ENCODE measurements around the gene COL5A1.

The COL5A1 gene

DNA sequence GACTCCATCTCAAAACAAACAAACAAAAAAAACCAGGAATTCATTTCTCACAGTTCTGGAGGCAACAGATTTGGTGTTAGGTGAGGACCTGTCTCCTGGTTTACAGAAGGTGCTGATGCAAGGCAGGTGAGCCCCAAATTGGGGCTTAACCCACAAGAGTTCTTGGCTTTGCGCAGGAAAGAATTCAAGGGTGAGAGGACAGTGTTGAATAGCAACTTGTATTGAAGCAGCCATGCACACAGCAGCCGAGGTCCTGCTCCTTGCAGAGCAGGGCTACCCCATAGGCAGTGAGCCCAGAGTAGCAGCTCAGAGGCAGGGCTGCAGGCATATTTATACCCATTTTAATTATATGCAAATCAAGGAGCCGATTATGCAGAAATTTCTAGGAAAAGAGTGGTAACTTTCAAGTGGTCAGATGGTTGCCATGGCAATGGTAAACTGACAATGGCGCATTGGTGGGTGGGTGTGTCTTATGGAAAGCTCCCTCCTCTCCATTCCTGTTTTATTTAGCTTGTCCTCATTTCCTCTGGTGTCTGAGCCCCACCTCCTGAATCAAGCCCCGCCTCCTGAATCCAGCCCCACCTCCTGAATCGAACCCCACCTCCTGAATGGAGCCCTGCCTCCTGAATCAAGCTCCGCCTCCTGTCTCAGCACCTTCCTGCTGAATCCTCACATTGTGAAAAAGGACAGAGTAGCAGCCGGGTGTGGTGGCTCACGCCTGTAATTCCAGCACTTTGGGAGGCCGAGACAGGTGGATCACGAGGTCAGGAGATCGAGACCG lies 34.5 kb upstream of the COL5A1 start:
- no peak for DNase-seq (ENCODE audit: low spot score)

- DNase-seq (ENCODE audit: low spot score): no peak
Observed at GRCh38 chr9:134607971-134608370, 33.6 kb upstream of the COL5A1 start.

- no peak for DNase-seq (ENCODE audit: low spot score)
Observed at GRCh38 chr9:134611046-134611445, 30.6 kb upstream of the COL5A1 start.

GRCh38 chr9:134612309-134612708 lies 29.3 kb upstream of the COL5A1 start:
- no peak for DNase-seq (ENCODE audit: low spot score)

- DNase-seq (ENCODE audit: low spot score): no peak
Observed at GRCh38 chr9:134612715-134613114, 28.9 kb upstream of the COL5A1 start.

GRCh38 chr9:134614256-134614655 lies 27.3 kb upstream of the COL5A1 start:
- no peak for DNase-seq (ENCODE audit: low spot score)

GRCh38 chr9:134616341-134616740 lies 25.3 kb upstream of the COL5A1 start:
- no peak for DNase-seq (ENCODE audit: low spot score)

GRCh38 chr9:134617246-134617645 lies 24.4 kb upstream of the COL5A1 start:
- DNase-seq (ENCODE audit: low spot score): no peak

- DNase-seq (ENCODE audit: low spot score): no peak
Observed at GRCh38 chr9:134617836-134618162, 23.8 kb upstream of the COL5A1 start.

GRCh38 chr9:134618163-134618832 lies 23.3 kb upstream of the COL5A1 start:
- DNase-seq (ENCODE audit: low spot score): no peak

DNA sequence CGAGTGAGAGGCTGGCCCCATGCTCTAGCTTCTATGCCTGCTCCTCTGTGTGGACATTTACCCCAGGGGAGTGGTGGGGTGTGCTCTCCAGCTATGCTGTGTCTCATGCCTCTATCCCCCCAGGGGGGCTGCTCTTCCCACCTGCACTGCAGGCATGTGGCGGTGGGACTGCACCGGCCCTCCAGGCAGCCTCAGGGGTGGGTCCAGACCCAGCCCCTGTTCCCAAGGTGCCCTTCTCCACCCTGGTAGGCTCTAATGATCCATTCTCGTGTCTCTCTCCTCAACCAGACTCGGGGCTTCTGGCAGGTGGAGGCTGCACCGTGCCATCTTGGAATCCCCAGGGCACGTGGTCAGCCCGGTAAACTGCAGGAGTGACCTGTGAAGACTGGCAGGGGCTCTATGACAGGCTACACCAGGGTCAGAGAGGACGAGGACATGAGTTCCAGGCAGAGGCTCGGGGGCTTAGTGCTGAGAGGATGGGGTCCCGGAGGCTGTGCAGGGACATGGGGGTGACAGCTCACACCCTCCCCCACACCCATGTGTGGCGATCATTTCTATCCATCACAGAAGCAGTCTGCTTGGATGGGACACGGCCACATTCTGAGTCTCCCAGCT lies 22.7 kb upstream of the COL5A1 start:
- DNase-seq (ENCODE audit: low spot score): no peak

DNA sequence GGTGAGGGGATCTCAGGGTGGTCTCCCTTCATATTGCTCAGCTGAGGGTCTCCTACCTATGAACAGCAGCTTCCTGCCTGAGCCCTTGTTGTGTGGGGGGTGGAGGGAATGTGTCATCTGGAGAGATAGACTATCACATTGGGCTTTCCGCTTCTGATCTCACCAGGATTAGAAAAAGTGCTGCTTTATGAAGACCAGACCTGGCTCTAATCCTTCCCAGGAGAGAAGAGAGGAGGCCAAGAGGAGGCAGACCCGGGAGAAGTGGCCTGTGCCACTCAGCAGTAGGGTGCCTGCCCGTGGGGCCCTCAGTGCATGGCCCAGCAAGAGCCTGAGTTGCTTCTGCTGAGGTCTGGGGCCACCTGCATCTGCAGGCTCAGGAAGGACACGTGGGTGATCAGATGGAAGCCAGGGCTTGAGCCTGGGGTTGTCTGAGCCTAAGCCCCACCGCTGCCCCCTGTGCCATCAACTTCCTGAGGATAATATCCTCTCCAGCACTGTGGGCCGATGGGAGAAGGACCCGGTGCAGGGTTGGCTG lies 22.1 kb upstream of the COL5A1 start:
- DNase-seq (ENCODE audit: low spot score): no peak

GRCh38 chr9:134619983-134620661 lies 21.5 kb upstream of the COL5A1 start:
- DNase-seq (ENCODE audit: low spot score): no peak

- DNase-seq (ENCODE audit: low spot score): no peak
Observed at GRCh38 chr9:134620751-134621557, 20.6 kb upstream of the COL5A1 start.

DNA sequence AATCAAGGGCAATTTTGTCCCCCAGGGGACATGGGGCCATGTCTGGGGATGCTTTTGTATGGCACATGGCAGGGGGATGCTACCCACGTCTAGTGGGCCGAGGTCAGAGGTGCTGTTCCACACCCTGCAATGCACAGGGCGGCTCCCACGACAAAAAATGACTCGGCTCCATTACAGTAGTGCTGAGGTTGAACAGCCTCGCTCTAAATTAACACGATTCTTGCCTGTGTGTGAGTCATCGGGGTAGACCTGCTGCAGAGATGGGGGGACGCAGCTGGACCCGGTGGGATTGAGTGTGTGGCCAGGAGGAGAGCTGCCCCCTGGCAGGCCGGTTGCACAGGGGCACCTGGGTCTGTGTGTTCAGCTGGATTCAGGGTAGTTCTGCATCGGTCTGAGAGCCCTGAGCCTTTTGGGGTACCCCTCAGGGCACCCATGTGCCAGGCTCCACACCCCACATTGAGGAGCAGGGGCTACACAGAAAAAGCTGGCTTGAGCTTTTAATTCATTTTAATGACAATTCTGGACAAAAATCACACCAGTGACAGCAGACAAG lies 20.0 kb upstream of the COL5A1 start:
- DNase-seq (ENCODE audit: low spot score): no peak

GRCh38 chr9:134622896-134623257 lies 18.7 kb upstream of the COL5A1 start:
- no peak for DNase-seq (ENCODE audit: low spot score)

DNA sequence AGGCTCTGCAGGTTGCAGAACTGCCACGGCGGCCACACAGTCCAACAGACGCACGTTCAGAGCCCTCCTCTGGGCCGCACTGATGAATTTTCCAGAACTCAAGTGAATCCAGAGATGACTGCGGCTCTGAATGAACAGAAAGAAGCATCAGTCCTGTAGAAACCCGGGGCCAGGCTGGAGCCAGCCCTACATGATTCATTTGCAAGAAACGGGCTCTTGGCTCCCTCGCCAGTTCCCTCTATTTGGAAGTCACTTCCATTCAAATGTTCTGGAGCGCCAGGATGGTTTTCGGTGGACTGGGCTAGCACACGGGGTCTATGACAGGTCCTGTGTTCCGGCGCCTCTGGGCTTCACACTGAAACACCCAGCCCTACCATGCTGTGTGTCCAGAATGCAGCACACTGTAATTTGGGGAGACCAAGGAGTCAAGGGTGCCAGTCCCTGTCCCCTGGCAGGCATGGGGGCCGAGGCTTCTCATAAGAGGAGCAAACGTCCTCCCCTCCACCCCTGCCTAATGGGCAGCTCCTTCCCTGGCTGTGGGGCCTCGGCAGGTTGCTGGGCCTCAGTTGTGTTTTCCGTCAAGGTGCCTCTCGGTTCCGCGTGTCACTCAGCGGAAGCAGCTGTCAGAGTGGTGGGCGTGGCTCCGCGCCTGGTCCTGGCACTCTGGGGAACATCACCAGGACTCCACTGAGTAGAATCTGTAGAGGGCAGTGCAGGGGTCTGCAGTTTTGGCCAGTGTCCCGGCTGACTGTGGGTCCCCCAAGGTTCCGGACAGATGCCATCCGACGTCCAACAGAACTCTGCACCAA lies 18.1 kb upstream of the COL5A1 start:
- DNase-seq (ENCODE audit: low spot score): no peak

DNA sequence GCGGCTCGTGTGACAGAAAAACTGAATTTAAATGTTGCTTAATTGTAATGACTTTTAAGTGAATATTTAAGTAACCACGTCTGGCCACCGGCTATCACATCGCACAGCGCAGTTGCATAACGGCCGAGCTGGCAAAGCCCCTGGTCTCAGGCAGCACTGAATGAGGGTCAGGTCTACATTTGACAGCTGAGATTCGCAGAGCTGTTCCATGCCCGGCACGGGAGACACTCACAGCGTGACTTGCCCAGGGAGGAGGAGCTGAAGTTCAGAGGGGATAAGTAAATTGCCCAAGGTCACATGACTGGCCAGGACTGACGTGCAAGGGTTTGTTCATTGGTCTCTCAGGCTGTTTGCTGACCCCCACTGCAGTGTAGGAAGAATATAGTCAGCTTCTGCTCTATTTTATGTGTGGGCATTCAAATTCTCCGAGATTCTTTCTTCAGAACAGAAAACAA lies 17.4 kb upstream of the COL5A1 start:
- no peak for DNase-seq (ENCODE audit: low spot score)

GRCh38 chr9:134624621-134625181 lies 16.9 kb upstream of the COL5A1 start:
- no peak for DNase-seq (ENCODE audit: low spot score)

DNA sequence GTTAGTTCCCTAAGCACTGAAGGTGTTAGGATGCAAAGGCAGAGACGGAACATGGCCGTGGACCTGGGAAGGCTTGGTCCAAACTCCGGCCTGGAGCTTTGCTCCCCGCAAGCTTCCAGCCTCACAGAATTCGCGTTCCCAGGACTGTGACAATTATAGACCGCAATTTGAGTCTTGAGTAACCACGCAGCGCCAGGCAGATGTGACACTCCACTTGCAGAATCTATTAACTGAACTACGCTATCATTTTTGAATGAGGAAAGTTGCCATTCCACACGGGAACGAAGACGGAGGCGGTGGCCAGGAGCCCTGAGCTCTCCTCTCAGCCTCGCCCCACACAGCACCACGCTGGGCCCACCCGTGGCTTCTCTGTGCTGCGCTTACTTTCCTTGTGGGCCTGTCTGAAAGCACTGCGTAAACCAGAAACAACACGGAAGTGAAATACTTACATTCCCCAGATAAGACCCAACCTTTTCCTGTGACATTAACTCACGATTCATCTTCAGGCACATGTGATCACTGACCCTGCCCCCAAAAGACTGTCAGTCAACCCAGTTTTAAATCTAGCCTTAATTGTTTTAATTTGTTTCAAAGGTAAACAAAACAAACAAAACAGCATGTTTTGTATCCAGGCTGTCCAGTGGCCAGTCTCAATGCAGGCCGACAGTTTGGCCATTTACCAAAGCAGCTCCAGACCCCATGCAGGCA lies 16.1 kb upstream of the COL5A1 start:
- no peak for DNase-seq (ENCODE audit: low spot score)

Data from D341Med (cell line).